GM08714 (cell line): Measurements from ENCODE around the gene PRDM8.

ENCODE experiments used
- H3K4me3 ChIP-seq: fragments of 200-500 bp; sonication (Bioruptor generic); 2 replicates; pipeline ENCODE4 v1.5.1; 2014; ENCODE audit warnings: mild to moderate bottlenecking, low read length, inconsistent platforms
- ZNF274 ChIP-seq: IDR thresholded peaks from 2 replicates; pipeline ENCODE4 v1.6.1; 2012; ENCODE audit warnings: mild to moderate bottlenecking, low read depth, low read length

PRDM8 gene

DNA sequence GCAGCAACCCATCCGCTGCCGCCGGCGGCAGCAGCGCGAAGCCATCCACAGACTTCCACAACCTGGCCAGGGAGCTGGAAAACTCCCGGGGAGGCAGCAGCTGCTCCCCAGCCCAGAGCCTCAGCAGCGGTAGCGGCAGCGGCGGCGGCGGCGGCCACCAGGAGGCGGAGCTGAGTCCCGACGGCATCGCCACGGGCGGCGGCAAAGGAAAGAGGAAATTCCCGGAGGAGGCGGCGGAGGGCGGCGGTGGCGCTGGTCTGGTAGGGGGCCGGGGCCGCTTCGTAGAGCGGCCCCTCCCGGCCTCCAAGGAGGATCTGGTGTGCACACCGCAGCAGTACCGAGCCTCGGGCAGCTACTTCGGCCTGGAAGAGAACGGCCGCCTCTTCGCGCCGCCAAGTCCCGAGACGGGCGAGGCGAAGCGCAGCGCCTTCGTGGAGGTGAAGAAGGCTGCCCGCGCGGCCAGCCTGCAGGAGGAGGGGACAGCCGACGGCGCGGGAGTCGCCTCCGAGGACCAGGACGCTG is 4.9 kb downstream of the PRDM8 start:
- peak overlapping the region; percentile 62; the same call in 1 of the 2 replicates for H3K4me3 ChIP-seq
- TF ChIP-seq ZNF274: no peak

DNA sequence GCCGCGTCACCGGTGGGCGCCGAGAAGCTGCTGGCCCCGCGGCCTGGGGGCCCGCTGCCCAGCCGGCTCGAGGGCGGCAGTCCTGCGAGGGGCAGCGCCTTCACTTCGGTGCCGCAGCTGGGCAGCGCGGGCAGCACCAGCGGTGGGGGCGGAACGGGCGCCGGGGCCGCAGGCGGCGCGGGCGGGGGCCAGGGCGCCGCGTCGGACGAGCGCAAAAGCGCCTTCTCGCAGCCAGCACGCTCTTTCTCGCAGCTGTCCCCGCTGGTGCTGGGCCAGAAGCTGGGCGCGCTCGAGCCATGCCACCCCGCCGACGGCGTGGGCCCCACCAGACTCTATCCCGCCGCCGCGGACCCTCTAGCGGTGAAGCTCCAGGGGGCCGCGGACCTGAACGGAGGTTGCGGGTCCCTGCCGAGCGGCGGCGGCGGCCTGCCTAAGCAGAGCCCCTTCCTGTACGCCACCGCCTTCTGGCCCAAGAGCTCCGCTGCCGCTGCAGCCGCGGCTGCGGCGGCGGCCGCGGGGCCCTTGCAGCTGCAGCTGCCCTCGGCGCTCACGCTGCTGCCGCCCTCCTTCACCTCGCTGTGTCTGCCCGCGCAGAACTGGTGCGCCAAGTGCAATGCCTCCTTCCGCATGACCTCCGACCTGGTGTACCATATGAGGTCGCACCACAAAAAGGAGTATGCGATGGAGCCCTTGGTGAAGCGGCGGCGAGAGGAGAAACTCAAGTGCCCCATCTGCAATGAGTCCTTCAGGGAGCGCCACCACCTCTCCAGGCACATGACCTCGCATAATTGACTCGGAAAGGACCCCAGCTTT is 5.6 kb downstream of the PRDM8 start:
- no peak for TF ChIP-seq ZNF274
- peak overlapping the region; percentile 62; the same call in 1 of the 2 replicates for H3K4me3 ChIP-seq

DNA sequence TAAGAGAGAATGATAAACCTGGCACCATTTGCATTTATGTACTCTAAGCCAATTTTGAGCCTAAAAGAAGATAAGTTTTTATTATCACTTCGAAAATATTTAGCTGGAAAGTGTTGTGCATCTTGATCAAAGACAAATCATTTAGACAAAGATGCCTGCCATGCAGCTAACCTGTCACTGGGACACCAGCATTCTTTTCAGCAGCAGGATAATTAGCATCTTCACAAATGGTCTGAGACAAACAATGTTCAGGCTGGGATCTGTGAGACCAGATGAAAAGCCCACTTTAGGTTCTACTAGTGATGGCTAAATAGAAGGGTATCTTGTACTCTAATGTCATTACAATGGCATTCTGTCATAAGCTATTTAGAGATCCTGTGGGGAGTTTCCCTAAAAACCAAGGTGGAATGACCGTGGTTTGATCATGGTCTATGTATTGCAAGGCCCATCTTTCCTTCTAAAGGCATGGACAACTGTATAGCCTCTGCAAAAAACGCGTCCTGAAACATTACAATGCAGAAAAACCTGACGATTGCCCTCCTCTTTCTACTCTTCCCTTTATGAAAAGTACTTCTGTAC is 7.2 kb downstream of the PRDM8 start:
- TF ChIP-seq ZNF274: no peak
- H3K4me3 ChIP-seq: no peak overlapping the region

DNA sequence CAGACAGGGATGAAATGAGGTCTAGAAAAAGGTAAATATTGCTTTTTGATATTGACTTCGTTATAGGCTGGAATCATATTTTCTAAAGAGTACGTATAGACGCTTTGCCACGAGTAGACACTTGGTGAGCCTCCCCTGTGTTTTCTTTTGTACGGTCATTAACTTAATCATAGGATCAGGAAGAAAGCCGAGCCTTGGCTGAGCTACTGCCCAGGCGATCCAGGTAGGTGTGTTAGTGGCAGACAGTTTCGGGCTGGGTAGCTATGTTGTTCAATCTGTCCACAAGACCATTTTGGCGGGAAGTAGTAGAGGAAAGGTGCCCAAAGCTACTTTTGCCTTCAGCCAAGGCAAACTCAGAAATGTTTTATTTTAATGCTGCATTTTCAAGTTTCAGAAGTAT is 8.8 kb downstream of the PRDM8 start:
- TF ChIP-seq ZNF274: no peak
- H3K4me3 ChIP-seq: no peak overlapping the region

DNA sequence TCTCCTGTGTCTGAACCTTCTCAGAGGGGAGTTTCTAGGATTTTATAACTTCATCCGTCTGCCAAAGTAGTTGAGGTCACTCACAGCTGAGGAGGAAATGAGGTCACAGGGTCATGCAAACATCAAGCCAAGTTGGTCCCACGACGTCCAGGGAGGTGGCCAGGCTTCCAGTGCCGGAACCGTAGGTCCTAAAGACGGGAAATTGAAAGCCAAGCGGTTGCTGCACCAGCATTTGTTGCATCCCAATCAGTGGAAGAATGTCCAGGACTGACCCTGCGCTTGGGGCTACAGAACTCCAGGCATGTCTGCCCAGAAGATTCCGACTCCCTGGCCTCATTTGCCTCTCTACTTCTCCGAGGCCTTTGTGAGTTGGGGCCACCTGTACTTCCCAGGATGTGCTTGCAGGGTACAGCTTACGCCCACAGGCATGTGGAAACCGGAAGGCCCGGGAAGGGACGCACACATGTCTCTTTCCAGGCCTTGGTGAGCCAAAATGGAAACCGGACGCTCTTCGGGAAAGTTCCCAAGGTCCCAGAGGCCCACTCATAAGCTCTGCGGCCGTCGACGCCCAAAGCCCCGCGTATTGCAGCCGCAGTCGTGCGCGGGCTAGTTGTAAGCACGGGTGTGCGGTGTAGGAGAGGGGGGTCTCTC is 9.3 kb downstream of the PRDM8 start:
- H3K4me3 ChIP-seq: no peak overlapping the region
- no peak for TF ChIP-seq ZNF274

GRCh38 chr4:80207172-80207583 is 9.9 kb downstream of the PRDM8 start:
- TF ChIP-seq ZNF274: no peak
- H3K4me3 ChIP-seq: no peak overlapping the region

- TF ChIP-seq ZNF274: no peak
- no peak overlapping the region for H3K4me3 ChIP-seq
These were observed 10.4 kb downstream of the PRDM8 start for GRCh38 chr4:80207664-80208063.

DNA sequence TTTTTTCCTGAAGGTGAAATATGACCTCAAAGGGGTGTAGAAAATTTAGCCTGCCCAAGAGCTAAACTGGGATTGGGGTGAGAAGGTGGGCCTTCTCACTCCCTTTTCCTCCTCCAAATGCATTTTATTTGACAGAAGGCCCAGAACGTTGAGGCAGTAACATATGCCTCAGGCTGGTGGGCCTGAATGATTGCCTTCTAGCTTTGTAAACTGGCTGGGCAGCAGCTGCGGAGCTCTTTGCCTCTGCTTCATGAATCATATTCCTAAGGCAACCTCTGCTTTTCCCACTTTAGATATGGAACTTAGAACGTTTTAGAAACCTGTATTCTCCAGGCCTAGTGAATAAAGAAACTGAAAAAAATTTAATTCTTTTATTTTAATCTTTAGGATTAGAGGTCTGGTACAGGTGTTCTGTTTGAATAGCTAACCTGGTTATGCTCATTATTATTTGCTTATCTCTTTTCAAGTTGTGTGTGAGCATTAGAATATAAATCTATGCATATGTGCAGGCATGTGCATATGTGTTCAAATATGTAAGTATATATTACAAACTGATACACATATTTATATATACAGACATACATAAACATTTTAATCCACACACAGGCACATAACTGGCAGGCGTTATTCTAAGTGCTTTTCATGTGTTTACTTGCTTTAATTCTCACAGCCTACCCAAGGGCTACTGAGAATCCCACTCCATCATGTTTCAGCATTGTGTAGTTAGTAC is 11.5 kb downstream of the PRDM8 start:
- no peak for TF ChIP-seq ZNF274
- no peak overlapping the region for H3K4me3 ChIP-seq

GRCh38 chr4:80209340-80209701 is 12.0 kb downstream of the PRDM8 start:
- no peak overlapping the region for H3K4me3 ChIP-seq
- no peak for TF ChIP-seq ZNF274

- TF ChIP-seq ZNF274: no peak
- no peak overlapping the region for H3K4me3 ChIP-seq
These were observed 13.2 kb downstream of the PRDM8 start for GRCh38 chr4:80210549-80210948.

GRCh38 chr4:80213117-80213815 is 16.0 kb downstream of the PRDM8 start:
- TF ChIP-seq ZNF274: no peak
- no peak overlapping the region for H3K4me3 ChIP-seq

DNA sequence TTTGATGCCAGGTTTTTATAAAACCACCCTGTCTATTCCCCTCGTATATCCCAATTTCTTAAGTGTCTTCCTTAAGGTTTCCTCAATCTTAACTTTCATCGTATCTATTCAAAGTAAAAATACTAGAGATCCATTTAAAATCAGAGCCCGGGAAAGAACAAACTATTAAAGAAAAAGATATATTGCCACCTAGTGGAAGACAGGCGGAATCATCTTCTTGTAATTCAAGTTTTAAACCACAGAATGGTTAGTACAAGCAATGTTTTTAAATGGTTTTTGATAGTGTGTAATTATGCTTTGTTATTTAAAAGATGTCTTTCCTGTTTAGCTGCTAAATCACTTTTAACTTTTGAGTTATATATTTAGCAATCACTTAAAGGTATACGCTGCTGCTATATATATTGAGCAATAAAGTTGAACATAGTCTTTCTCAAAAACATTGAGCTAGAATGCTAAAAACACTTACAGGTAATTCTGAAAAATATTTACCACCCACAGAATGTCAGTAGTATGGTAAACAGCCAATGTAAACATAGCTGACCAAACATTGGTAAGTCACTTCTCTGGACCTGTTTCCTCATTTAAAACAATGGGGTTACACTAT is 18.2 kb downstream of the PRDM8 start:
- TF ChIP-seq ZNF274: no peak

GRCh38 chr4:80216100-80216761 is 18.9 kb downstream of the PRDM8 start:
- H3K4me3 ChIP-seq: no peak overlapping the region
- TF ChIP-seq ZNF274: no peak

More for the DNA sequence above, 18.2 kb downstream of the PRDM8 start:
- H3K4me3 ChIP-seq: no peak overlapping the region
